Endothelial cell of hepatic sinusoid (primary cell): Measurements from ENCODE around the gene KRTAP19-2.
"Not testable (repeated sequence)": the region's sequence is repeated elsewhere in the genome, so short reads cannot be mapped to it uniquely, and the experiment has no call there.

Source experiments
- in situ Hi-C: cut with HindIII; loops from 2 replicates; pipeline ENCODE4 v1.10.0; 2017; ENCODE audit warnings: low sequenced_read_pairs

Gene KRTAP19-2, protein sequence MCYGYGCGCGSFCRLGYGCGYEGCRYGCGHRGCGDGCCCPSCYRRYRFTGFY

DNA sequence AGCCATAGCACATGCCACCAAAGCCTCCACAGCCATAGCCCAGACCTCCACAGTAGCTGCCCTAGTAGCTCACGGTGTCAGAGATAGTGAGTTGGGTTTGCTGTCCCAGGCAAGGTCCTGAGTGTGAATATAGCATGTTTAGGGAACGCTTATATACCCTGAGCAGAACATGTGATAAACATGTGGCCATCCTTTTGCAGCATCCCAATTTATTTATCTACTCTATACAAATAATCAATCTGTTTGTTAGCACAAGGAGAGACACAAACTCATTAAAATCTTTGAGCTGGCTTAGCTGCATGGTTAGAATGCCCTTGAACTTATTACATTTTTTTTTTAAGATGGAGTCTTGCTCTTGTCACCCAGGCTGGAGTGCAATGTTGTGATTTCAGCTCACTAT is at the start of gene KRTAP19-2:
Gene KRTAP19-2 (minus strand): TSS at position 101 of the 400 bp plus-strand sequence. CDS start 88 bp downstream, at position 13.
- in situ Hi-C loops = no loop called here

DNA sequence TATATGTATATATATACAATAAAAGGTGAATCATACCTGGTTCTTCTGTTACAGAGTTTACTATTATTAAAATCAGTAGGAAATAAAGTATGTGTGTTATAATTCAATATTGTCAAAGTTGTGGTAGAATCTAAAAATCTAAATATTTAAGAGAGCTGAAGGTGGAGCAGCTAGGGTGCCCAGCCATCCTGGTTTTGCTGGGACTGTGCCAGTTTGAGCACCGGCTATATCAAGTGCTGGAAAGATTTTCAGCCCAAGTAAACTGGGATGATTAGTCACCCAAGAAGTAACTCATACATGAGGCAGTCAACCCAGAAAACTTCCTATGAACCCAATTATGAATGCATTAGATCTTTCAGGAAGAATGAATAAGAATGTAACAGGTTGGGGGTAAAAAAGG is 31.6 kb upstream of the KRTAP19-2 start:
- in situ Hi-C loops = no loop called here

DNA sequence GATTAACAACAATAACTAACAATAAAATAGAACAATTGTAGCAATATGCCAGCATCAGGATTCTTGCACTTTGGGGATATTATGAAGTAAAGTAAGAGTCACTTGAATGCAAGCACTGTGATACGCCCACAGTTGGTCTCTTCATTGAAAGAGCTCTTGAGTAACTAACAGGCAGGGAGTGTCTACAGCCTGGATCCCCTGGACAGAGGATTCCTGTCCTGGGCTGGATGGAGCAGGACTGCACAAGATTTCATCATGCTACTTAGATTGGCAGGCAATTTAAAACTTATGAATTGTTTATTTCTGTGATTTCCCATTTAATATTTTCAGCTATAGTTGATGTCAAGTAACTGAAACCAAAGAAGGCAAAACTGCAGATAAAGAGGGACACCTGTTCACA is 28.4 kb upstream of the KRTAP19-2 start:
- in situ Hi-C loops = no loop called here

DNA sequence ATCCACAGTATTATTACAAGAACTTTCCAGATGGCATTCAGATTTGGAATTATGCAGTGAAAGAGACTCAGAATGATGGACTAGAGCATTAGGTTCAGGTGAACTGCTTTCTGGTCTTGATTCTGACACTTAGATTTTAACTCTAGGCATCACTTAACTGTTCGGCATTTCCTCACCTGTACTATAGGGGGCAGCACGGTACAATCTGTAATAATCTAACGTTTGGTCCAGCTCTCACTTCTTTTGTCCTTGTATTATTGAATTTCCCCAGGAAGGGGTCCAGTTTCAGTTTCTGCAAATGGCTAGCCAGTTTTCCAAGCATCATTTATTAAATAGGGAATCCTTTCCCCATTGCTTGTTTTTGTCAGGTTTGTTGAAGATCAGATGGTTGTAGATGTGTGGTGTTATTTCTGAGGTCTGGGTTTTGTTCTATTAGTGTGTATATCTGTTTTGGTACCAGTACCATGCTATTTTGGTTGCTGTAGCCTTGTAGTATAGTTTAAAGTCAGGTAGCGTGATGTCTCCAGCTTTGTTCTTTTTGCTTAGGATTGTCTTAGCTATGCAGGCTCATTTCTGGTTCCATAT is 18.5 kb upstream of the KRTAP19-2 start:
- in situ Hi-C loops = not testable (repeated sequence)

DNA sequence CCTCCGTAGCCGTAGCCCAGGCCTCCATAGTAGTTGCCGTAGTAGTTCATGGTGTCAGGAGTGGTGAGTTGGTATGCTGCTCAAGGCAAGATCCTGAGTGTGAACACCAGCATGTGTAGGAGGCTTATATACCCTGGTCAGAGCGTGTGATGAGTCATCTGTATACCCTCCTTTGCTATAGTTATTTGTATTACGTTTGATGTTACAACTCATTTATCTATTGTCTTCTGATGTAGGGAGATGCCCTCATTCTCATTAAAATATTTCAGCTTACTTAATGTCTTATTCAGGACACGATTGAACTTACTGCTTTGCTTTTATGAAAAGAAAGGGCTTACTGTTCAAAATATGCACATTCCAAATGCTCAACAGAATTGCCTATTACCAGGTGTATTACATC is 14.8 kb upstream of the KRTAP19-2 start, which contains the start of gene KRTAP19-5:
Gene KRTAP19-5 (minus strand): TSS at position 101 of the 400 bp plus-strand sequence. CDS start 51 bp downstream, at position 50.
- in situ Hi-C loops = no loop called here

DNA sequence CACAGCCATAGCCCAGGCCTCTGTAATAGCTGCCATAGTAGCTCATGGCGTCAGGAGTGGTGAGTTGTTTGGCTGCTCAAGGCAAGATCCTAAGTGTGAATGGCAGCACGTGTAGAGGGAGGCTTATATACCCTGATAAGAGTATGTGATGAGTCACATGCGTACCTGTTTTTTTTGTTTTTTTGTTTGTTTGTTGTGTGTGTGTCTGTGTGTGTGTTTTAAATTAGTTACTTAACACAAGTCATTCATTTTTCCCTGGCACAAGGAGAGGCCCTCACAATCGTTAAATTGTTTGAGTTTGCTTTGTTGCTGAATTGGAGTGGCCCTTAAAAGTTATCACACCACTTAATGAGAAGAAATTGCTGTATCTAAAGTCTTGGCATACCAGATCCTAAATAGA is 9.8 kb upstream of the KRTAP19-2 start, which contains the start of gene KRTAP19-4:
Gene KRTAP19-4 (minus strand): TSS at position 101 of the 400 bp plus-strand sequence. CDS start 55 bp downstream, at position 46.
- in situ Hi-C loops = no loop called here

DNA sequence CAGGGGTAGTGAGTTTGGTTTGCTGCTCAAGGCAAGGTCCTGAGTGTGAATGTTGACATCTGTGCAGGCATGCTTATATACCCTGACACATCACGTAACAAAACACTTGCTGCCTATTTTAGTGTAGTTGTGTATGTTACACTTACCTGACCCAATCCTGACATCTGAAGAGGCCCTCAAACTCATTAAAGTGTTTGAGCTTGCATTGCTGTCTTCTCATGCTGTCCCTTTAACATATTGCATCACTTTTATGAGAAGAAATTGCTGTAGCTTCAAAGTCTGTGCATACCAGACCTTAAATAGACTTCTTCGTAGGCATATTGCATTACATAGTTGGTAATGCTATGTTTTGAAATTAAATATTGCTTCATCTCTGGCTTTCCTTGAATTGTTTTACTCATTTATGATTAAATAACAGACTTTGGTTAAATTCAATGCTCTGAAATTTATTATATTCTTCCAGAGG is 4.8 kb upstream of the KRTAP19-2 start, which contains the start of gene KRTAP19-3:
Gene KRTAP19-3 (minus strand): TSS at position 51 of the 466 bp plus-strand sequence. CDS start 56 bp downstream, outside the sequence.
- in situ Hi-C loops = no loop called here

DNA sequence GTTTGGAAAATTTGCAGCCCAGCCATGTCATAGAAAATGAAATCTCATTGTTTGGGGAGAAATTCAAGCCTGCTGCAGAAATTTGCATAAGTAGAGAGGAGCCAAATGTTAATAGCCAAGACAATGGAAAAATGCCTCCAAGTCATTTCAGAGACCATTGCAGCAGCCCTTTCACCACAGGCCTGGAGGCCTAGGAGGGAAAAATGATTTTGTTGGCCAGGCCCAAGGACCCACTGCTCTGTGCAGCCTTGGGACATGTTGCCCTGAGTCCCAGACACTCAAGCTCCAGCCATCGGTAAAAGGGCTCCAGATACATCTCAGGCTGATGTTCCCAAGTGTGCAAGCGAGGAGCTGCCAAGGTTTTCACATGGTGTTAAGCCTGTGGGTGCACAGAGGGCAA is 1.1 kb downstream of the KRTAP19-2 start:
- in situ Hi-C loops = no loop called here

DNA sequence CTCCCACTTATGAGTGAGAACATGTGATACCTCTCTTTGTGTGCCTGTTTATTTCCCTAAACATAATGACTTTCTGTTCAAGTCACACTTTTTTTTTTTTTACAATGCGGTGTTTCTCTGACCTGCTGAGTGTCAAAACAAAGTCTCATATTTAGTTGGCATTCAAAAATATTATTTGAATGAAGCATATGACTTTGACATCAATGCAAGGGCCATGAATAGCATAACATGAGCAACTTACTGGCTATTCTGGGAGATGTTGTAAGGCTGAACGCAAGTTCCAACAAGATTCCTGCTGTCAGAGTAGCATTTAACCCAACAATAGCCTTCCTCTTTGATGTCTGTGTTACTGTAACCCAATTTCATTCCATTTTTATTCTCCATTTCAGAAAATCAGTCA is 5.1 kb downstream of the KRTAP19-2 start:
- in situ Hi-C loops = no loop called here

DNA sequence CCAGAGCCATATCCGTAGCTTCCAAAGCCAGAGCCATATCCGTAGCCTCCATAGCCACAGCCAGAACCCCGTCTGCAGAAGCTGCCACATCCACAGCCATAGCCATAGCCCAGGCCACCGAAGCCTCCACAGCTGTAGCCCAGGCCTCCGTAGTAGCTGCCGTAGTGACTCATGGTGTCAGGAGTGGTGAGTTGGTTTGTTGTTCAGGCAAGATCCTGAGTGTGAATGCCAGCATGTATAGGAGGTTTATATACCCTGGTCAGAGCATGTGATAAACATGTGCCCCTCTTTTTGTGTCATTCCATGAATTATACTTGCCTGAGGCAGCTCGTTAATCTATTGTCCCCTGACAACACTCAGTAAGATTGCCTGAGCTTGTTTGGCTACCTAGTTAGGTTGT is 7.1 kb downstream of the KRTAP19-2 start, which contains the start of gene KRTAP19-1:
Gene KRTAP19-1 (minus strand): TSS at position 223 of the 400 bp plus-strand sequence. CDS start 50 bp downstream, at position 173.
- in situ Hi-C loops = no loop called here

DNA sequence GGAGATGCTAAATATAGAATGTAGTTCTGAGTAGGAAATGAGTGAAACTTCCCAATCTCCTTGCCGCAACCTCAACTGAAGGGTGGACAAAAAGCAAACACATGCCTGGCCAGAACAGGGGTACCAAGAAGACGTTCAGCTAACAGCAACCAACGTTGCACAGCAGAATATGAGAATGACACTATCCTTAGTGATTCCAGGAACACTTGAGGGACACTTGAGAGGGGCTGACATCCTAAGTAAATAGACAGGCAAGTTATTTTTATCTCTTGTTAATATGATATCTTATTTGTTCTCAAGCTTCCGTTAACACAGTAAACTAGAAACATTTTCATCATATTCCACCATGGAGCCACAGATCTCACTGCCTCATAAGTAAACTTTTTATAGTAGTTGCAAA is 8.0 kb downstream of the KRTAP19-2 start:
- in situ Hi-C loops = no loop called here

DNA sequence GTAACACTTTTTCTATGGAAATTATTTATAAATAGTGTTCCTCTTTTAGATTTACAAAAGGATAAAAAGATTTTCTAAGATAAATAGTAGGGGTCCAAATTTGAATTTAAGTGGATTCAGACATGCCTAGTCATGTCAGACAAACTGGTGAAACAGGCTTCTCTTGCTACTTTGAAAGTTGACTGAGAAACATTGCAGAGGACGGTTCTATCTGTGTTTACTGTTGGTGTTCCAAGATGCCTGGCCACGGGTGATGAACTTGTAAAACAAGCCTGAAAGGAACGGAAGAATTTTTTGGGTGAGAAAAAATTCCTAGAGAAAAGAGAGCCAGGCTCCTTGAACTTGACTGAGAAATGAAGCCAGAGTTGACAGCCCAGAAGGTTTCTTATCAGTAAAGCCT is 9.2 kb downstream of the KRTAP19-2 start:
- in situ Hi-C loops = no loop called here

DNA sequence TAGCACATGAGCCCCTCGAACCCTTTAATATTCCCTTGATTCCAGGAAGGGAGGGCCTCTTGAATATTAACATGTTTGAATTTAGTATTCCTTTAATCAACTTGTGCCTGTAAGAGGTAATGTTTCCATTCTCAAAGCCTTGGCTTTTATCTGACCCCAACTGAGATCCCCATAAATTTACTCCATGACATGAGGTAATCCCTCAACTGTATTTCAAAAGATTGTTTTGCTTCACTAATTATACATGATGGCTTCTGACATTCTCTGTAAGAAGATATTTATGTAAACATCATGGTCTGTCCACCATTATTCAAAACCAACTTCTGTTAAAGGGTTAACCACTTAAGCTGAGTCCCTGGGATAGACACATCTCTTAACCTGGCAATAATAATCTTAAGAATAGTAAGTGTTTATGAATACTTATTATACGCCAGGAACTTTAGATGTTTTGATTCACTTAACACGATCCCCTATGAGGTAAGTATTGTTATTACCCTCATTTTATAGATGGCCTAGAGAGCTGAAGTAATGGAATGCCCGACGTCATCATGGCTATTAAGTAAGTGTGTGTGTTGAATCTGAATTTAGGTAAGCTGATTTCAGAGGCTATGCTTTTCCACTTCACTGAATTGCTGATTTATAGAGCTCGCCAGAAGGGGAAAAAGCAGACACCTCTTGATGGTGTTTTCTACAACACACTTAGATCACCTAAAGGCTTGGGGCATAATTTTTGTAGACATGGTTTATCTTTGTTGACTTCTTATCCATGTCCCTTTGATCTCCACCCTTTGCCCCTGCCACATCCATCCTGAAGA is 18.1 kb downstream of the KRTAP19-2 start:
- in situ Hi-C loops = no loop called here

DNA sequence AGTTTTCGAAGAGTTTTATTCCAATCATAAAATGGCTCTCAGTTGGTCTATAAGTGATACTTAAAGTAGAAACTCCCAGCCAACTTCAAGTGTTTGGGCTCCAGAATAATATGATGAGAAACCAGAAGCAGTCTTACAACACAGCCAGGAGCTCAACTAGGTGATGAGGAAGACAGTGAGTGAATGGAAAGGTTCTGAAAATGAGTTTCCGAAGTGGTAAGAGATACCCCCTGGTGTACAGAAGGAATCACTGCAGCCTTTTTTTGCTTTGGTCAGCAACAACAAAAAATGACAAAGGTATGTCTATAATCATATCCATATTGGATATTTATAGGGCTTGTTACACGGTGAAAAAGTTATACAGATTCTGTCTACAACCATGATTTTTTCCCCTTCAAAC is 23.5 kb downstream of the KRTAP19-2 start:
- in situ Hi-C loops = no loop called here

DNA sequence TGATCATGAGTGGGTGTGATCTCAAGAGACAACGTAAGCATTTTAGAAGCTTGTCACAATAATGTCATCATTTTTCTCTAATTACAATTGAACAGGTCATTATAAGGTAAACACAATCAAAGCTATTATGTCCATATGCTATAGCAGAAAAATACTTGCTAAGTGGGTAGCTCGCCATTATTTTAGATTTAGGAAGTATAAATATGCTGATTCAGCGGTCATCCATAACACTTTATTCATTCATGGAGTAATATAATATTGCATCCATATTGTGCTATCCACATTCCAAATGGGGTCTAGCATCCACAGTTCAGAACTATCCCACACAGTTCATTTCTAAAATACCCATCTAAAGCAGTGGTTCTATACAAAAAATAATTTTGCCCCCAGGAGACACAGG is 38.7 kb downstream of the KRTAP19-2 start:
- in situ Hi-C loops = no loop called here

DNA sequence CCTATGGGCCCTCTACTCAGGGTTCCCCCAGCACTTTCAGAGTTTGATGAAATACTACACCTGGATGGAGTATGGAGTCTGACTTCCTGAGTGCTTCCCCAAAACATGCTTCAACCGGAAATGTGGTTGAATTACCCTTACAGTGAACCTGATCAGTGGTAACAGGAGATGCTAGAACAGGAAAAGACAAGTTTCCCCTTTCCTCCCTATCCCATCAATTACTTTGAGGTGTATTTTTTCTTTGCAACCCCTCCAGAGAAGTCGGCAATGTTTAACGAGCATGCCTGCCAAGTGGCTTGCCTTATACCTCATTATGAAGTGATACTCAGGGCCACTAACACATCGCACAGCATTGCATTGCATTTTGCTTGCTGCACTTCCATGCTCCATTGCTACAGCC is 40.2 kb downstream of the KRTAP19-2 start:
- in situ Hi-C loops = no loop called here

DNA sequence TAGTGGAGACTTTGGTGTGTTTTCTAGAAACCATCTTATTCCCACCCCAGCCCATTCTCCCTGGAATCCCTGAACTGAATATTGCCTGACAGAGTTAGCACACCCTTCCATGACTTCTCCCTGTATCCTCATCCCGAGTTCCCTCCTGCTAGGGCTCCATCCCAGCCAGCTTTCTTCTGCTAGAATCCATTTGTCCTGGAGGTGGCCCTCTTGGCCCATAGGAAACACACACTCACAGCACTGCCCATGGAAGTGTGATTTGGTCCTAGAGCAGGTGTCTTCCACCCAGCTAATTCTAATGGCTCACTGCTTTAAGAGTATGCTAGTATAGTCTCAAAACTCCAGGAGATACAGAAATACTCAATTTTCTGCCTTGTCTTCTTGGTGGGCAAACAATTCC is 43.0 kb downstream of the KRTAP19-2 start:
- in situ Hi-C loops = no loop called here

DNA sequence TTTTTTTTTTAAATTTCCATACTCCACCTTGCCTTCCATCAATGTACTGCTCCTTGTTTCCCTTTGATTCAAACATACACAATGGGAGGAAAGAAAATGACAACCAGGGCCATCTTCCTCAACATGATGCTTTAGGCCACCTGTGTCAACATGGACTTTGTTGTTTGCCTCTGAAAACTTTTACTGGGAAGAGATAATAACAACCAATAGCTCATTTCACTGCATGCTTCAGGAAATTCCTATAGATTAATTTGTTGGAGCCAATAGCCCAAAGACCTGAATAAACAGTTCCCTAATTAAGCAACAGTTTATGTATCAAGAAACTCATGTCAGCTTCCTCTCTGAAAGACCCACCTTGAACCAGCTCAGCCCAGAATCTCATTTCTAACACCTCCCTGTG is 44.0 kb downstream of the KRTAP19-2 start:
- in situ Hi-C loops = no loop called here

DNA sequence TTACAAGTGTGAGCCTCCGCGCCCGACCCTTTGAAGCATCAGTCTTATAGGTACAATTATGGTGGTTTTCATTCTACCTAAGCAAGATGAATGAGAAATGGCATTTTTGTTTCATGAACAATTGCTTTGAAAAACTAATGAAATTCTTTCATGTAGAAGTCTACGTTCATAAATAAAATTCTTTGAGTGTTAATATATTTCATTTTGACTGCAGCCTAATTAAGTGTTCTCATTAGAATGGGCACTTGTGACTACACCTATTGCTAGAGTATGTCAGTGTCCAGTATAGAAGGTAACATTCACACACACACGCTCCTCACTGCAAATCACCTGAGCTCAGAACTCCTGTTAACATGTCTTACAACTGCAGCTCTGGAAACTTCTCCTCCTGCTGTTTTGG is 47.3 kb downstream of the KRTAP19-2 start, which contains the start of gene KRTAP15-1:
Gene KRTAP15-1 (plus strand): TSS at position 301 of the 400 bp plus-strand sequence. CDS start 53 bp downstream, at position 354.
- in situ Hi-C loops = no loop called here
